Measurements from ENCODE around the gene LDLRAD4.

Gene LDLRAD4

GRCh38 chr18:13183359-13183758 is 35.2 kb upstream of the LDLRAD4 start:
- Histone ChIP-seq H3K9me3 (ENCODE audit: control insufficient read depth, insufficient read depth, low read length) (no peaks in the 10 kb centered on the region), H3K36me3 (ENCODE audit: control insufficient read depth, insufficient read depth, low read length) (no peaks in the 10 kb centered on the region), H3K4me3 (ENCODE audit: low read length) (no peak overlapping the region), H3K4me1 (ENCODE audit: control insufficient read depth, insufficient read depth, low read length) (no peaks in the 10 kb centered on the region), H3K27me3 (ENCODE audit: control insufficient read depth, insufficient read depth, low read length) (no peaks in the 10 kb centered on the region), H3K27ac (ENCODE audit: low read length) (no peak overlapping the region)
- DNase-seq (ENCODE audit: low read depth, low spot score) = no peak
- no CpG with 5 or more reads among the region's 5 CpGs for WGBS (ENCODE audit: insufficient coverage, insufficient read length)

DNA sequence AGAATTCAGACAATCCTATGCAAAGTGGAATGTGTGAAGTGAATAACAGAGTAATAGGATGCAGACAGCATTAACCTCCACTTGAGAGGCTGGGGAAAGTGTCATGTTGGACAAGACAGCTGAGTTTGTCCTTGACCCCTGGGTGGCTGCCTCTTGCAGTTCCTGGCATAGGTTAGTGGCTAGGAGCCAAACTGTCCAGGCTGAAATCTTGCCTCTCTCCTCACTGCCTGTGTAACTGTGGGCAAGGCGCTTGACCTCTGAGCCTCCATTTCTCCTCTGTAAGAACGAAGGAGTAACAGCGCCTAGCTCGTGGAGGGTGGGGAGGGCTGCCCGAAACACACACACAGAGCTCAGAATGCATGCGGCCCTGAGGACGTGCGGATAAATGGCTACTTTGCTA is 34.8 kb upstream of the LDLRAD4 start:
- Histone ChIP-seq H3K4me1 (ENCODE audit: control insufficient read depth, insufficient read depth, low read length) (no peaks in the 10 kb centered on the region), H3K9me3 (ENCODE audit: control insufficient read depth, insufficient read depth, low read length) (no peaks in the 10 kb centered on the region), H3K27me3 (ENCODE audit: control insufficient read depth, insufficient read depth, low read length) (no peaks in the 10 kb centered on the region), H3K4me3 (ENCODE audit: low read length) (no peak overlapping the region), H3K27ac (ENCODE audit: low read length) (no peak overlapping the region), H3K36me3 (ENCODE audit: control insufficient read depth, insufficient read depth, low read length) (no peaks in the 10 kb centered on the region)
- WGBS (ENCODE audit: insufficient coverage, insufficient read length) = no CpG with 5 or more reads among the region's 8 CpGs
- DNase-seq (ENCODE audit: low read depth, low spot score) = no peak

DNA sequence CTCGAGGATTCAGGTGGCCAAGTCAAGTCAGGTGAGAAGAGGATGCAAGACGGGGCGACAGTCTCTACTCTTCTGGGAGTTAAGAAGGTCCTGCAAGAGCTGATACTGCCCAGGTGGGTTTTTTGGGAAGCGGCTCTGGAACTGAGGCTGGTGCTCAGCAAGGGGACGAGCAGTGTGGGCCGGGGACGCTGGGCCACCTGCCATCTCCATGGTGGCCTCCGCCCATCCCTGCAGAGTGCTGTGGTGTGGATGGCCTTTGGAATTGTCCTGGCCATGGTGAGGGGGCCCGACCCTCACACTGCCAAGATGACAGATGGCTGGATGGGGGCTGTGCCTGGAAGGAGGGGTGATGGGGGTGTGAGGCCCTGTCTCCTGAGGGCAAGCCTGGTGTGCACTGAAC is 34.2 kb upstream of the LDLRAD4 start:
- no peak for DNase-seq (ENCODE audit: low read depth, low spot score)
- Histone ChIP-seq H3K9me3 (ENCODE audit: control insufficient read depth, insufficient read depth, low read length) (no peaks in the 10 kb centered on the region), H3K4me3 (ENCODE audit: low read length) (no peak overlapping the region), H3K4me1 (ENCODE audit: control insufficient read depth, insufficient read depth, low read length) (no peaks in the 10 kb centered on the region), H3K27ac (ENCODE audit: low read length) (no peak overlapping the region), H3K27me3 (ENCODE audit: control insufficient read depth, insufficient read depth, low read length) (no peaks in the 10 kb centered on the region), H3K36me3 (ENCODE audit: control insufficient read depth, insufficient read depth, low read length) (no peaks in the 10 kb centered on the region)
- no CpG with 5 or more reads among the region's 9 CpGs for whole genome bisulfite sequencing (ENCODE audit: insufficient coverage, insufficient read length)

DNA sequence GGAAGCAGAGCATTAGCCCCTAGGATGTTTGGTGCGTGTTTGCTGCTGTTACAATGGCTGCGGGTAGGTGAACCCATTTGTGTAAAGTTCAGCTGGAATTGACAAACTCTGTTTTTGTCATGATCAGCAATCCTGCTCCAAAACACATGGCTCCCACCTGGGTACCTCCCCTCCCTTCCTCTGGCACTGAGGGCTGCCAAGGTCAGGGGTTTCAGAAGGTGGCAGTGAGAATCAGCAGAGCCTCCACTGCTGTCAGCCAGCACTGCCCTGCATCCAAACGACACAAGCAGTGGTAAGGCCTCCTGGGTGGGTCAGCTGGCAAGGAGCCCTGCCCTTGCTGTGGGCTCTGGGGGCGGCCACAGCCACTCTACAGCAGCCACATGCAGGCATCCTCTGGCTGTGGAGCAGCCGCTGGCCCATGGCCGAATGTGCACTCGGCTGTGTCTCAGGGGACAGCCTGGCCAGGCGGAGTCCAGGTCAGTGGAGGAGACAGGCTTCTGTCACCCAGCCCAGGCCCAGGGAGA is 32.8 kb upstream of the LDLRAD4 start:
- no peak for DNase-seq (ENCODE audit: low read depth, low spot score)
- Histone ChIP-seq H3K4me1 (ENCODE audit: control insufficient read depth, insufficient read depth, low read length) (no peaks in the 10 kb centered on the region), H3K4me3 (ENCODE audit: low read length) (no peak overlapping the region), H3K27ac (ENCODE audit: low read length) (no peak overlapping the region), H3K27me3 (ENCODE audit: control insufficient read depth, insufficient read depth, low read length) (no peaks in the 10 kb centered on the region), H3K9me3 (ENCODE audit: control insufficient read depth, insufficient read depth, low read length) (no peaks in the 10 kb centered on the region), H3K36me3 (ENCODE audit: control insufficient read depth, insufficient read depth, low read length) (no peaks in the 10 kb centered on the region)
- no CpG with 5 or more reads among the region's 8 CpGs for WGBS (ENCODE audit: insufficient coverage, insufficient read length)

DNA sequence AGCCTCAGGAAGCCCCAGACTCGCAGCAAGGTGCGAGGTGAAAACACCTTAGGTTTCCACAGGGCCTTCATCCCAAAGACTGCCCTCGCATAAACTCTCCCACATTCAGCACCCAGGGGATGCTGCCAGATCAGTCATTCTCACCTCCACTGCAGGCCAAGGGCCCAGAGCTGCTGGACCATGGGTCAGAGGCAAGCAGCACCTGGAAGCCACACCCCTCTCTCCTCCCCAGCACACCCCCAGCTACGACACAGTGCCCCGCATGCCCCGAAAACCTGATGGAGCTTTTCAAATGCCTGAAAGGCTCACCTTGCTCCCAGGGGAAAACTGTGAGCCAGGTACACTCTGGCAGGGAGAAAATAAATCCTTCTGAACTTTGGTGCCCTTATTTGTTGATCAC is 31.9 kb upstream of the LDLRAD4 start:
- H3K36me3 ChIP-seq (ENCODE audit: control insufficient read depth, insufficient read depth, low read length) = no peaks in the 10 kb centered on the region
- DNase-seq (ENCODE audit: low read depth, low spot score) = no peak
- no peaks in the 10 kb centered on the region for H3K9me3 ChIP-seq (ENCODE audit: control insufficient read depth, insufficient read depth, low read length)
- WGBS (ENCODE audit: insufficient coverage, insufficient read length) = no CpG with 5 or more reads among the region's 6 CpGs
- no peak overlapping the region for H3K4me3 ChIP-seq (ENCODE audit: low read length)
- no peaks in the 10 kb centered on the region for H3K4me1 ChIP-seq (ENCODE audit: control insufficient read depth, insufficient read depth, low read length)
- H3K27ac ChIP-seq (ENCODE audit: low read length) = no peak overlapping the region
- H3K27me3 ChIP-seq (ENCODE audit: control insufficient read depth, insufficient read depth, low read length) = no peaks in the 10 kb centered on the region

DNA sequence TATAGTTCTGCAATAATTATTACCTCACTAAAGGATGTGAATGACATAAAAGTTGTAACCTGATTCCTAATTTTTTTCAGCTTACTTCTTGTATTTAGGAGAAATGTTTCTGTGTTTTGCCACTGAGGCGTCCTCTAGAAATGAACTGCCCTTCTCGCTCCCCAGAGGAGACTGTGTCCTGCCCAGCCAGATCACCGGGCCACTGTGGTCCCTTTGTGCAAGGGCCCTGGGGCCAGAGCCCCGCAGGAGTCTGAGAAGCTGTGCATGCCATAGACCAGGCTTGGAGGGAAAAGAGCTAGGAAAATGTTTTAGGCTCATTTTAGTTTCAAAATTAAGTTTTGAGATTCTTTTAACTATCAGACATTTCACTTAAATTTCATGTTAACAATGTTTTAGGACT is 31.1 kb upstream of the LDLRAD4 start:
- Histone ChIP-seq H3K9me3 (ENCODE audit: control insufficient read depth, insufficient read depth, low read length) (no peaks in the 10 kb centered on the region), H3K36me3 (ENCODE audit: control insufficient read depth, insufficient read depth, low read length) (no peaks in the 10 kb centered on the region), H3K4me3 (ENCODE audit: low read length) (no peak overlapping the region), H3K27me3 (ENCODE audit: control insufficient read depth, insufficient read depth, low read length) (no peaks in the 10 kb centered on the region), H3K4me1 (ENCODE audit: control insufficient read depth, insufficient read depth, low read length) (no peaks in the 10 kb centered on the region), H3K27ac (ENCODE audit: low read length) (no peak overlapping the region)
- no CpG with 5 or more reads among the region's 4 CpGs for WGBS (ENCODE audit: insufficient coverage, insufficient read length)
- no peak for DNase-seq (ENCODE audit: low read depth, low spot score)

DNA sequence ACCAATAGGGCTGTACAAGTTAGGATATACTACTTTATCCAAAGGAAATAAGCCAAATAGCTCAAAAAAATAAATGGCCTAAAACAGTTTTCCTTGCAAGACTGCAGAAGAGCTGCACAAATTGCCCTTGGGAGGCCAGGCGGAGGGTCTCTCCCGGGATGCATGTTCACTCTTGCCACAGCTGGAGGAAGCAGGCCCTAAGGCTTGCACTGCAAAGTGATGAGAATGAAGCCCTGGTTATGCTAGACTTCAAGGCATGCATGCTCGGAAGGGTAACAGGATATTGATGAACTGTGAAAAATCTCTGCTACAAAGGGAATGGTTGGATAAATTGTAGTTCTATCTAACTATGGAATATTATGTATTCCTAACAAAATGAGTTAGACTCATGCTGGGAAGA is 27.5 kb upstream of the LDLRAD4 start:
- H3K27me3 ChIP-seq (ENCODE audit: control insufficient read depth, insufficient read depth, low read length) = no peaks in the 10 kb centered on the region

GRCh38 chr18:13191779-13192178 is 26.8 kb upstream of the LDLRAD4 start:
- Histone ChIP-seq H3K4me1 (ENCODE audit: control insufficient read depth, insufficient read depth, low read length) (no peaks in the 10 kb centered on the region), H3K27me3 (ENCODE audit: control insufficient read depth, insufficient read depth, low read length) (no peaks in the 10 kb centered on the region), H3K9me3 (ENCODE audit: control insufficient read depth, insufficient read depth, low read length) (no peaks in the 10 kb centered on the region), H3K4me3 (ENCODE audit: low read length) (no peak overlapping the region), H3K36me3 (ENCODE audit: control insufficient read depth, insufficient read depth, low read length) (no peaks in the 10 kb centered on the region), H3K27ac (ENCODE audit: low read length) (no peak overlapping the region)
- no CpG with 5 or more reads among the region's 7 CpGs for WGBS (ENCODE audit: insufficient coverage, insufficient read length)
- DNase-seq (ENCODE audit: low read depth, low spot score) = no peak

More for the DNA sequence above, 27.5 kb upstream of the LDLRAD4 start:
- no peak for DNase-seq (ENCODE audit: low read depth, low spot score)
- WGBS (ENCODE audit: insufficient coverage, insufficient read length) = no CpG with 5 or more reads among the region's 3 CpGs
- H3K4me3 ChIP-seq (ENCODE audit: low read length) = no peak overlapping the region
- H3K27ac ChIP-seq (ENCODE audit: low read length) = no peak overlapping the region
- H3K36me3 ChIP-seq (ENCODE audit: control insufficient read depth, insufficient read depth, low read length) = no peaks in the 10 kb centered on the region
- H3K9me3 ChIP-seq (ENCODE audit: control insufficient read depth, insufficient read depth, low read length) = no peaks in the 10 kb centered on the region
- H3K4me1 ChIP-seq (ENCODE audit: control insufficient read depth, insufficient read depth, low read length) = no peaks in the 10 kb centered on the region

DNA sequence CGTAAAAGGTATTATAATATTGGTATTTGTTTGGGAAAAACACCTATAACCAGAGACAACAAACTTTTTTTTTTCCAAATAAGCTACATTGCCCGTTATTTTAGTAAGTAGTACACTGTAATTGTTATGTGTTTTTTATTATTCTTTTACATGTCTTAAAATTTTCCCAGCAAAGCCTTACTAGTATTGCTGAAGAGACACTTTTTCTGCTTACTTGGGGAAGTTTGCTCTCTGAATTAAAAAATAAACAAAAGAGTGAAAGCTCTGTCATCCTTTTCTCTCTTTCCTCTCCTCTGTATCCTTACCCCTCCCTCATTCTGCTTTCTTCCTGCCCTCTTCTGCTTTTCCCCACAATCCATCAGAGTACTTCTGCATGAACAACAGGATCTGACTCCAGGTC is 25.6 kb upstream of the LDLRAD4 start:
- H3K27me3 ChIP-seq (ENCODE audit: control insufficient read depth, insufficient read depth, low read length) = no peaks in the 10 kb centered on the region

GRCh38 chr18:13194239-13194638 is 24.3 kb upstream of the LDLRAD4 start:
- Histone ChIP-seq H3K9me3 (ENCODE audit: control insufficient read depth, insufficient read depth, low read length) (no peaks in the 10 kb centered on the region; the same call in 1 of the 2 replicates), H3K27me3 (ENCODE audit: control insufficient read depth, insufficient read depth, low read length) (no peaks in the 10 kb centered on the region), H3K4me3 (ENCODE audit: low read length) (no peak overlapping the region), H3K27ac (ENCODE audit: low read length) (no peak overlapping the region), H3K4me1 (ENCODE audit: control insufficient read depth, insufficient read depth, low read length) (no peaks in the 10 kb centered on the region), H3K36me3 (ENCODE audit: control insufficient read depth, insufficient read depth, low read length) (no peaks in the 10 kb centered on the region)
- WGBS (ENCODE audit: insufficient coverage, insufficient read length) = no CpG with 5 or more reads among the region's 2 CpGs
- DNase-seq (ENCODE audit: low read depth, low spot score) = no peak

More for the DNA sequence above, 25.6 kb upstream of the LDLRAD4 start:
- Histone ChIP-seq H3K4me3 (ENCODE audit: low read length) (no peak overlapping the region), H3K36me3 (ENCODE audit: control insufficient read depth, insufficient read depth, low read length) (no peaks in the 10 kb centered on the region), H3K4me1 (ENCODE audit: control insufficient read depth, insufficient read depth, low read length) (no peaks in the 10 kb centered on the region), H3K27ac (ENCODE audit: low read length) (no peak overlapping the region), H3K9me3 (ENCODE audit: control insufficient read depth, insufficient read depth, low read length) (no peaks in the 10 kb centered on the region)
- DNase-seq (ENCODE audit: low read depth, low spot score) = no peak
- 100% methylated on average over 1 of the region's 2 CpGs for WGBS (ENCODE audit: insufficient coverage, insufficient read length)

DNA sequence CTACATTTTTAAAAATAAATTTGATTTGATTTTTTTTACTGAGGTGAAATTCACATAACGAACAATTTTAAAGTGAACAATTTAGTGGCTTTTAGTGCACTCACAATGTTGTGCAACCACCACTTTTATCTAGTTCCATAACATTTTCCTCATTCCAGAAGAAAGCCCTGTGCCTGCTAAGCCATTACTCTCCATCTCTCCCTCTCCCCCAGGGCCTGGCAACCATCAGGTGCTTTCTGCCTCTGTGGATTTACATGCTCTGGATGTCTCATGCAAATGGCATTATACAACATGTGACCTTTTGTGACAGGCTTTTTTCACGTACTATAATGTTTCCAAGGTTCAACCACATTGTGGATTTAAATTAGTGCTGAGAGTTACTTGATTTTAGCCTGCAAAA is 19.9 kb upstream of the LDLRAD4 start:
- no peaks in the 10 kb centered on the region; the same call in 1 of the 2 replicates for H3K9me3 ChIP-seq (ENCODE audit: control insufficient read depth, insufficient read depth, low read length)
- no peak overlapping the region for H3K27ac ChIP-seq (ENCODE audit: low read length)
- no peaks in the 10 kb centered on the region for H3K27me3 ChIP-seq (ENCODE audit: control insufficient read depth, insufficient read depth, low read length)
- no CpG with 5 or more reads among the region's 2 CpGs for WGBS (ENCODE audit: insufficient coverage, insufficient read length)
- no peak for DNase-seq (ENCODE audit: low read depth, low spot score)
- no peak overlapping the region for H3K4me3 ChIP-seq (ENCODE audit: low read length)
- H3K4me1 ChIP-seq (ENCODE audit: control insufficient read depth, insufficient read depth, low read length) = no peaks in the 10 kb centered on the region
- no peaks in the 10 kb centered on the region for H3K36me3 ChIP-seq (ENCODE audit: control insufficient read depth, insufficient read depth, low read length)
